IPS-15b (cell line): Measurements from ENCODE around the gene COBL.
"Not testable (repeated sequence)": the region's sequence is repeated elsewhere in the genome, so short reads cannot be mapped to it uniquely, and the experiment has no call there.

Experiments used
- H3K27me3 ChIP-seq: one replicate; pipeline ENCODE4 v1.6.1; 2013; ENCODE audit warnings: low read length; ENCODE audit not compliant: control insufficient read depth, insufficient read depth
- H3K36me3 ChIP-seq: one replicate; pipeline ENCODE4 v1.6.1; 2013; ENCODE audit warnings: low read length; ENCODE audit not compliant: control insufficient read depth, insufficient read depth
- H3K4me1 ChIP-seq: one replicate; pipeline ENCODE4 v1.6.1; 2013; ENCODE audit warnings: mild to moderate bottlenecking, low read length; ENCODE audit not compliant: control insufficient read depth, insufficient read depth
- H3K4me3 ChIP-seq: one replicate; pipeline ENCODE4 v1.5.1; 2013; ENCODE audit warnings: low read depth, low read length
- H3K9ac ChIP-seq: one replicate; pipeline ENCODE4 v1.6.1; 2013; ENCODE audit warnings: low read depth, mild to moderate bottlenecking, low read length
- H3K9me3 ChIP-seq: one replicate; pipeline ENCODE4 v1.6.1; 2013; ENCODE audit warnings: mild to moderate bottlenecking, low read length; ENCODE audit not compliant: control insufficient read depth, insufficient read depth

Gene COBL

GRCh38 chr7:50990214-50990613 lies 326.4 kb downstream of the COBL start:
- not testable (repeated sequence) for H3K4me3 ChIP-seq, H3K4me1 ChIP-seq, H3K9ac ChIP-seq, H3K9me3 ChIP-seq, H3K27me3 ChIP-seq, H3K36me3 ChIP-seq

- Histone ChIP-seq H3K9me3 (no peaks in the 10 kb centered on the region), H3K4me3 (no peak overlapping the region), H3K27me3 (no peaks in the 10 kb centered on the region), H3K4me1 (peaks cover 8% of the 10 kb centered on the region), H3K9ac (no peak overlapping the region), H3K36me3 (no peaks in the 10 kb centered on the region)
These were observed 327.6 kb downstream of the COBL start for GRCh38 chr7:50988988-50989387.

- peaks cover 13% of the 10 kb centered on the region for H3K4me1 ChIP-seq
- no peak overlapping the region for H3K4me3 ChIP-seq
- no peaks in the 10 kb centered on the region for H3K9me3 ChIP-seq
- H3K36me3 ChIP-seq, result no peaks in the 10 kb centered on the region
- H3K9ac ChIP-seq, result no peak overlapping the region
- no peaks in the 10 kb centered on the region for H3K27me3 ChIP-seq
These were observed 328.1 kb downstream of the COBL start for GRCh38 chr7:50988465-50988864.

- H3K27me3 ChIP-seq, result no peaks in the 10 kb centered on the region
- H3K9ac ChIP-seq, result no peak overlapping the region
- no peak overlapping the region for H3K4me3 ChIP-seq
- no peaks in the 10 kb centered on the region for H3K36me3 ChIP-seq
- H3K9me3 ChIP-seq, result no peaks in the 10 kb centered on the region
- H3K4me1 ChIP-seq, result peaks cover 17% of the 10 kb centered on the region
These were observed 331.5 kb downstream of the COBL start for GRCh38 chr7:50985096-50985495.

- Histone ChIP-seq H3K4me1 (peaks cover 17% of the 10 kb centered on the region), H3K9ac (no peak overlapping the region), H3K27me3 (no peaks in the 10 kb centered on the region), H3K36me3 (no peaks in the 10 kb centered on the region), H3K9me3 (no peaks in the 10 kb centered on the region), H3K4me3 (no peak overlapping the region)
These were observed 332.8 kb downstream of the COBL start for GRCh38 chr7:50983850-50984249.

GRCh38 chr7:50982626-50983025 lies 334.0 kb downstream of the COBL start:
- Histone ChIP-seq H3K4me3 (no peak overlapping the region), H3K4me1 (peaks cover 12% of the 10 kb centered on the region), H3K9me3 (no peaks in the 10 kb centered on the region), H3K36me3 (no peaks in the 10 kb centered on the region), H3K27me3 (no peaks in the 10 kb centered on the region), H3K9ac (no peak overlapping the region)

GRCh38 chr7:50981743-50982142 lies 334.9 kb downstream of the COBL start:
- peaks cover 12% of the 10 kb centered on the region for H3K4me1 ChIP-seq
- H3K36me3 ChIP-seq, result no peaks in the 10 kb centered on the region
- H3K9me3 ChIP-seq, result no peaks in the 10 kb centered on the region
- no peaks in the 10 kb centered on the region for H3K27me3 ChIP-seq
- H3K9ac ChIP-seq, result no peak overlapping the region
- H3K4me3 ChIP-seq, result no peak overlapping the region

GRCh38 chr7:50980411-50980810 lies 336.2 kb downstream of the COBL start:
- Histone ChIP-seq H3K36me3 (no peaks in the 10 kb centered on the region), H3K9ac (no peak overlapping the region), H3K4me3 (no peak overlapping the region), H3K4me1 (peaks cover 12% of the 10 kb centered on the region), H3K27me3 (no peaks in the 10 kb centered on the region), H3K9me3 (no peaks in the 10 kb centered on the region)

GRCh38 chr7:50978633-50979215 lies 337.9 kb downstream of the COBL start:
- Histone ChIP-seq H3K4me3 (no peak overlapping the region), H3K27me3 (no peaks in the 10 kb centered on the region), H3K9me3 (no peaks in the 10 kb centered on the region), H3K36me3 (no peaks in the 10 kb centered on the region), H3K4me1 (peaks cover 6% of the 10 kb centered on the region), H3K9ac (no peak overlapping the region)

GRCh38 chr7:50977421-50977820 lies 339.2 kb downstream of the COBL start:
- Histone ChIP-seq H3K4me3 (no peak overlapping the region), H3K9me3 (no peaks in the 10 kb centered on the region), H3K4me1 (peaks cover 3% of the 10 kb centered on the region)

GRCh38 chr7:50976064-50976463 lies 340.5 kb downstream of the COBL start:
- H3K9me3 ChIP-seq, result no peaks in the 10 kb centered on the region
- H3K4me1 ChIP-seq, result no peaks in the 10 kb centered on the region
- H3K36me3 ChIP-seq, result no peaks in the 10 kb centered on the region
- H3K9ac ChIP-seq, result no peak overlapping the region
- H3K27me3 ChIP-seq, result no peaks in the 10 kb centered on the region
- H3K4me3 ChIP-seq, result no peak overlapping the region

More at GRCh38 chr7:50977421-50977820, 339.2 kb downstream of the COBL start:
- H3K9ac ChIP-seq, result no peak overlapping the region
- no peaks in the 10 kb centered on the region for H3K36me3 ChIP-seq
- no peaks in the 10 kb centered on the region for H3K27me3 ChIP-seq

GRCh38 chr7:50974240-50974639 lies 342.4 kb downstream of the COBL start:
- H3K36me3 ChIP-seq, result no peaks in the 10 kb centered on the region
- H3K9ac ChIP-seq, result no peak overlapping the region
- no peaks in the 10 kb centered on the region for H3K27me3 ChIP-seq
- H3K9me3 ChIP-seq, result no peaks in the 10 kb centered on the region
- no peak overlapping the region for H3K4me3 ChIP-seq
- no peaks in the 10 kb centered on the region for H3K4me1 ChIP-seq
